Measurements from ENCODE around the gene ILDR2. TPM values are rescaled to one million over a fixed set of nuclear protein-coding genes. Genes with fewer than 3 reads are reported as not detected.
A peak's percentile ranks its signal among the peaks of the same experiment; 100 is the strongest.

The ILDR2 gene
- total and polyA plus RNA-seq, 9 of the 15 experiments (the other 6 are each of a cell fraction or from before 2014, with no cell fraction given) = 0.03 to 0.31 (median 0.18) TPM; not detected in 2

- TF ChIP-seq NKRF (IDR thresholded peaks at IDR 0.05; ENCODE audit: borderline replicate concordance) = peak; percentile 29; the same call in 1 of the 2 replicates
- no peak for TF ChIP-seq HDAC6 (IDR thresholded peaks at IDR 0.05; ENCODE audit: low read depth, low read length)
- TF ChIP-seq FOSL1 (tag; conservative IDR thresholded peaks at IDR 0.05) = peak; percentile 8; the same call in 1 of the 2 replicates
- no peak for TF ChIP-seq PHTF2 (CRISPR knock-in tag; IDR thresholded peaks at IDR 0.05)
- no peak for TF ChIP-seq TEAD2 (tag; IDR thresholded peaks at IDR 0.05)
- TF ChIP-seq MXD1 (CRISPR knock-in tag; IDR thresholded peaks at IDR 0.05; ENCODE audit: borderline replicate concordance, poor library complexity, severe bottlenecking) = no peak
- TF ChIP-seq FOXM1 (IDR thresholded peaks at IDR 0.05; ENCODE audit: low read depth) = peak; percentile 89
- 0 out of 2 replicates have a peak, but pooled peaks have one; percentile 69 for TF ChIP-seq FOXM1 (CRISPR knock-in tag; IDR thresholded peaks at IDR 0.05; ENCODE audit: low read depth)
- no peak for TF ChIP-seq YBX1 (IDR thresholded peaks at IDR 0.05)
- no peak for TF ChIP-seq DPF2 (IDR thresholded peaks at IDR 0.05)
- TF ChIP-seq HNRNPLL (IDR thresholded peaks at IDR 0.05; ENCODE audit: low read depth, low read length, poor library complexity, severe bottlenecking) = peak; percentile 50
- peak; percentile 64; the same call in 1 of the 2 replicates for TF ChIP-seq NR2C2 (CRISPR knock-in tag; IDR thresholded peaks at IDR 0.05)
- peak; percentile 74; the same call in 1 of the 2 replicates for TF ChIP-seq NR2C2 (tag; IDR thresholded peaks at IDR 0.05)
- no peak for TF ChIP-seq U2AF2 (optimal IDR thresholded peaks at IDR 0.05; ENCODE audit: low read depth, low read length)
- peak; percentile 79 for TF ChIP-seq TAF1 (IDR thresholded peaks at IDR 0.05; ENCODE audit: control insufficient read depth, extremely low read depth, insufficient read depth, low read length, severe bottlenecking)
- TF ChIP-seq LCOR (CRISPR knock-in tag; IDR thresholded peaks at IDR 0.05) = peak; percentile 97
- no peak for TF ChIP-seq TCF7L2 (IDR thresholded peaks at IDR 0.05; ENCODE audit: low read depth, low read length)
- TF ChIP-seq COPS2 (conservative IDR thresholded peaks at IDR 0.05) = no peak
- no peak for TF ChIP-seq PTBP1 (IDR thresholded peaks at IDR 0.05; ENCODE audit: low read depth, low read length)
- TF ChIP-seq THAP7 (CRISPR knock-in tag; IDR thresholded peaks at IDR 0.05) = no peak
- TF ChIP-seq SMAD4 (CRISPR knock-in tag; conservative IDR thresholded peaks at IDR 0.05) = peak; percentile 75
- no peak for TF ChIP-seq CHCHD3 (CRISPR knock-in tag; IDR thresholded peaks at IDR 0.05)
- no peak for TF ChIP-seq ZNF584 (CRISPR knock-in tag; IDR thresholded peaks at IDR 0.05; ENCODE audit: low read depth)
- TF ChIP-seq BACH1 (tag; IDR thresholded peaks at IDR 0.05) = no peak
- TF ChIP-seq ZNF24 (IDR thresholded peaks at IDR 0.05) = no peak
- TF ChIP-seq ZNF121 (CRISPR knock-in tag; conservative IDR thresholded peaks at IDR 0.05) = no peak
- TF ChIP-seq TOE1 (IDR thresholded peaks at IDR 0.05; ENCODE audit: borderline replicate concordance) = peak; percentile 100
- peak; percentile 80; the same call in 1 of the 2 replicates for TF ChIP-seq TOE1 (CRISPR knock-in tag; IDR thresholded peaks at IDR 0.05; ENCODE audit: borderline replicate concordance, low read depth)
Measured at GRCh38 chr1:166875734-166876539, 99.4 kb downstream of the ILDR2 start, which contains the start of gene TADA1 (continued).

All from K562 (cell line).